ENCODE measurements around the gene HOXB7.
A peak's percentile ranks its signal among the peaks of the same experiment; 100 is the strongest.

Gene HOXB7

DNA sequence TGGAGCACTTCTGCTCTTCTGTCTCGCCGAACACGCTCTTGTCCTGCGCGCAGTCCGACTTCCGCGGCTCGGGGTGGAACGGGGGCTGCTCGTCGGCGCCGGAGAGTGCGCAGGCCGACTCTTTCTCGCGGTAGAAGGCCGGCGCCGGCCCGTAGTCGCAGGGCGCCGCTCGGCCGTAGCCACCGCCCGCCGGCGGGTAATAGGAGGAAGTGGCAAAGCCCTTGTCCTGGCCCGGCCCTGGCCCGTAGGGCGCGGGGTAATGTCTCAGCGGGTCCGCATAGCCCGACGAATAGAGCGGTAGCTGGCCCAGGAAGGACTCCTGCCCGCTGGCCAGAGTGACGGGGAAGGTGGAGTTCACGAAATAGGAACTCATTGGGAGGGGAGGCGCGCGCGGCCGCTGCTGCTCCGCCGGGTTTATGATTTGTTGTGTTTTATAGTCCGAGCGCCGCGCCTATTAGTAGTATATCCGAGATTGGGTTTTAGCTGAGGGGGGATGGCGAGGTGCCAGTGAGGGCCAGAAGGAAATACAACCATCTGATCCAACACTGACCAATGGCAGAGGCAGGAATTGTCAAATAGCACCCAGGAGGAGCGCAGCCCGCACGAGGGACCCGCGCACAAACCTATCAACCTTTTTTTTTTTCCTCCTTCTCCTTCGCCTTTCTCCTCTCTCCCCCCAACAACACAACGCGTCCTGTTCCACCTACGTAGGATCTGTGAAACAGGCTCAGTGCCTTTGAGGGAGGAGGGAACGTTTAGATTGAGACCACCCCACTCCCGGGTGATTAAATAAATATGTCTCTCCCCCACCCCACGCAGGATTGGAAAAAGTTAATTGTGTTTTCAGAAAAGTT, 12.8 kb downstream of the HOXB7 start:
- 2 to 3% methylated on average over 65 to 67 of the region's 68 CpGs for WGBS, 2 experiments
- Histone ChIP-seq H3K27ac (ENCODE audit: insufficient read depth, low read depth, low read length, poor library complexity, severe bottlenecking) (no peak overlapping the region), H3K9me3 (ENCODE audit: control insufficient read depth, low read length) (no peaks in the 10 kb centered on the region), H3K27me3 (ENCODE audit: control insufficient read depth, insufficient read depth, low read length, poor library complexity, severe bottlenecking) (peaks cover 100% of the 10 kb centered on the region), H3K4me3 (ENCODE audit: insufficient read depth, low read depth, low read length) (no peak overlapping the region), H3K4me1 (ENCODE audit: control insufficient read depth, insufficient read depth, low read length) (peaks cover 3% of the 10 kb centered on the region), H3K36me3 (ENCODE audit: control insufficient read depth, insufficient read depth, low read length) (no peaks in the 10 kb centered on the region)

DNA sequence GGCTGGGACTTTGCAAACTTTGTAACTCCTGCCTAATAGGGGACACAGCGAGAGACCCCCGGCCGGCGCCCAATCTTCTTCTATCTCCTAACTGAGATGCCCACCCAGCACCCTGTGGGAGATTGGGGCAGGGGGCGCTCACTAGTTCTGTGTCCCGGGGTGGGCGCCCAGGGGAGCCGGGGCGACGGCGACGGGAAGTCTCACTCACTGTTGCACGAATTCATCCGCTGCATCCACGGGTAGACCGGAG, 13.4 kb downstream of the HOXB7 start:
- no peaks in the 10 kb centered on the region for H3K9me3 ChIP-seq (ENCODE audit: control insufficient read depth, low read length)
- H3K36me3 ChIP-seq (ENCODE audit: control insufficient read depth, insufficient read depth, low read length): no peaks in the 10 kb centered on the region
- H3K27me3 ChIP-seq (ENCODE audit: control insufficient read depth, insufficient read depth, low read length, poor library complexity, severe bottlenecking): peaks cover 100% of the 10 kb centered on the region
- 4 to 5% methylated on average over 16 of the region's 16 CpGs for WGBS, 2 experiments
- no peak overlapping the region for H3K4me3 ChIP-seq (ENCODE audit: insufficient read depth, low read depth, low read length)
- peaks cover 3% of the 10 kb centered on the region for H3K4me1 ChIP-seq (ENCODE audit: control insufficient read depth, insufficient read depth, low read length)
- H3K27ac ChIP-seq (ENCODE audit: insufficient read depth, low read depth, low read length, poor library complexity, severe bottlenecking): no peak overlapping the region

GRCh38 chr17:48596735-48597527, 13.9 kb downstream of the HOXB7 start:
- Histone ChIP-seq H3K36me3 (ENCODE audit: control insufficient read depth, insufficient read depth, low read length) (no peaks in the 10 kb centered on the region), H3K4me3 (ENCODE audit: insufficient read depth, low read depth, low read length) (no peak overlapping the region), H3K4me1 (ENCODE audit: control insufficient read depth, insufficient read depth, low read length) (peaks cover 3% of the 10 kb centered on the region), H3K9me3 (ENCODE audit: control insufficient read depth, low read length) (no peaks in the 10 kb centered on the region), H3K27ac (ENCODE audit: insufficient read depth, low read depth, low read length, poor library complexity, severe bottlenecking) (no peak overlapping the region), H3K27me3 (ENCODE audit: control insufficient read depth, insufficient read depth, low read length, poor library complexity, severe bottlenecking) (peaks cover 100% of the 10 kb centered on the region)
- 5 to 8% methylated on average over 22 to 26 of the region's 26 CpGs for WGBS, 2 experiments

GRCh38 chr17:48596000-48596734, 14.7 kb downstream of the HOXB7 start:
- 3% methylated on average over 54 of the region's 54 CpGs for WGBS, 2 experiments
- H3K4me1 ChIP-seq (ENCODE audit: control insufficient read depth, insufficient read depth, low read length): peaks cover 3% of the 10 kb centered on the region
- H3K4me3 ChIP-seq (ENCODE audit: insufficient read depth, low read depth, low read length): no peak overlapping the region
- H3K27me3 ChIP-seq (ENCODE audit: control insufficient read depth, insufficient read depth, low read length, poor library complexity, severe bottlenecking): peaks cover 100% of the 10 kb centered on the region
- H3K36me3 ChIP-seq (ENCODE audit: control insufficient read depth, insufficient read depth, low read length): no peaks in the 10 kb centered on the region
- H3K9me3 ChIP-seq (ENCODE audit: control insufficient read depth, low read length): no peaks in the 10 kb centered on the region
- H3K27ac ChIP-seq (ENCODE audit: insufficient read depth, low read depth, low read length, poor library complexity, severe bottlenecking): no peak overlapping the region

GRCh38 chr17:48595278-48595999, 15.4 kb downstream of the HOXB7 start:
- H3K4me3 ChIP-seq (ENCODE audit: insufficient read depth, low read depth, low read length): no peak overlapping the region
- no peak overlapping the region for H3K27ac ChIP-seq (ENCODE audit: insufficient read depth, low read depth, low read length, poor library complexity, severe bottlenecking)
- no peaks in the 10 kb centered on the region for H3K36me3 ChIP-seq (ENCODE audit: control insufficient read depth, insufficient read depth, low read length)
- no peaks in the 10 kb centered on the region for H3K9me3 ChIP-seq (ENCODE audit: control insufficient read depth, low read length)
- H3K27me3 ChIP-seq (ENCODE audit: control insufficient read depth, insufficient read depth, low read length, poor library complexity, severe bottlenecking): peaks cover 100% of the 10 kb centered on the region
- H3K4me1 ChIP-seq (ENCODE audit: control insufficient read depth, insufficient read depth, low read length): peaks cover 3% of the 10 kb centered on the region
- WGBS, 2 experiments: 7 to 10% methylated on average over 20 of the region's 25 CpGs

DNA sequence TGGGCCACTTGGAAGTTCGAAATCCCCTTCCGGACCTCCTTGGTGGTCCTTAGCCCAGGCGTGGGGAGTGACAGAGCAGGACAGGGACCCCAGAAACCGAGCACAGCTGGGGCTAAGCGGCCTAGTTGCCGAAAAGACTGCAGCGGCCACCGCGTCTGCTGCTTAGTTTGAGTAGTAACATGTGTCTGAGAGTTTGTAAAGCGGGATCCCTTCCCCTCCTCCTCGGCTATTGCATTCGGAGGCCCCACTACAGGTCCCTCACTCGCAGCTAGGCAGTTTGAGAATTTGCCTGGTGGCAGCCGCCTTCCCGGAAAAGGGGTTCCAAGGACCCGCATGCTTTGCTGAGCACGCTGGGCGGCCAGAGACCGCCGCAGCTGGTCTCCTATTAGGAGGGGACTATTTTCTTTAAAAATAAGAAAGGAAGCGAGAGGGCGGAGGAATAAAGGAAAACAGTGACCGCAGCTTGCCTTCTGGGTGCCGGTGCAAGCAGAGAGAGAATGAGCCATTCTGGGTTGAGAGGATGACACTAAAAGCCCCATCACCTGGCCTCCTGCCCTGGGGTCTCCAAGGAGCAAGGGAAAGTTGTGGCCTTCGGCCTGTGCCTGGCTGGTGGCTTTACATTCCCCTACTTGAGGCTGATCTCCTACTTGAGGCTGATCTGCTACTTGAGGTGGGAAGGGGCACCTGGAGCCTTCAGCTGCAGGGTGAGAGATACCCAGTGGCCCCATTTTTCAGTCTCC, 16.1 kb downstream of the HOXB7 start:
- no peaks in the 10 kb centered on the region for H3K9me3 ChIP-seq (ENCODE audit: control insufficient read depth, low read length)
- 8 to 9% methylated on average over 25 of the region's 25 CpGs for WGBS, 2 experiments
- no peaks in the 10 kb centered on the region for H3K36me3 ChIP-seq (ENCODE audit: control insufficient read depth, insufficient read depth, low read length)
- peaks cover 3% of the 10 kb centered on the region for H3K4me1 ChIP-seq (ENCODE audit: control insufficient read depth, insufficient read depth, low read length)
- no peak overlapping the region for H3K27ac ChIP-seq (ENCODE audit: insufficient read depth, low read depth, low read length, poor library complexity, severe bottlenecking)
- no peak overlapping the region for H3K4me3 ChIP-seq (ENCODE audit: insufficient read depth, low read depth, low read length)
- H3K27me3 ChIP-seq (ENCODE audit: control insufficient read depth, insufficient read depth, low read length, poor library complexity, severe bottlenecking): peaks cover 100% of the 10 kb centered on the region

GRCh38 chr17:48593840-48594537, 16.8 kb downstream of the HOXB7 start:
- Histone ChIP-seq H3K4me1 (ENCODE audit: control insufficient read depth, insufficient read depth, low read length) (peaks cover 3% of the 10 kb centered on the region), H3K36me3 (ENCODE audit: control insufficient read depth, insufficient read depth, low read length) (no peaks in the 10 kb centered on the region), H3K27ac (ENCODE audit: insufficient read depth, low read depth, low read length, poor library complexity, severe bottlenecking) (no peak overlapping the region), H3K27me3 (ENCODE audit: control insufficient read depth, insufficient read depth, low read length, poor library complexity, severe bottlenecking) (peaks cover 100% of the 10 kb centered on the region), H3K9me3 (ENCODE audit: control insufficient read depth, low read length) (no peaks in the 10 kb centered on the region), H3K4me3 (ENCODE audit: insufficient read depth, low read depth, low read length) (no peak overlapping the region)
- 1% methylated on average over 36 to 37 of the region's 37 CpGs for WGBS, 2 experiments

GRCh38 chr17:48593126-48593829, 17.5 kb downstream of the HOXB7 start, which contains the start of gene HOXB5:
Gene HOXB5 (minus strand): TSS chr17:48593779. CDS start chr17:48593682, 97 bp downstream.
- peaks cover 3% of the 10 kb centered on the region for H3K4me1 ChIP-seq (ENCODE audit: control insufficient read depth, insufficient read depth, low read length)
- no peaks in the 10 kb centered on the region for H3K36me3 ChIP-seq (ENCODE audit: control insufficient read depth, insufficient read depth, low read length)
- peak within 1 kb of the TSS; percentile 13 for H3K4me3 ChIP-seq (ENCODE audit: insufficient read depth, low read depth, low read length)
- peaks cover 100% of the 10 kb centered on the region for H3K27me3 ChIP-seq (ENCODE audit: control insufficient read depth, insufficient read depth, low read length, poor library complexity, severe bottlenecking)
- 3 to 4% methylated on average over 50 of the region's 50 CpGs for WGBS, 2 experiments
- H3K27ac ChIP-seq (ENCODE audit: insufficient read depth, low read depth, low read length, poor library complexity, severe bottlenecking): no peak within 1 kb of the TSS
- no peaks in the 10 kb centered on the region for H3K9me3 ChIP-seq (ENCODE audit: control insufficient read depth, low read length)

Data from ectodermal cell (in vitro differentiated cells).